AG09309 (cell line): ENCODE measurements around the gene INSRR.

Experiments used
- DNase-seq: peaks from one replicate; pipeline ENCODE4 v3.0.0-alpha.2; 2010; ENCODE audit warnings: low read depth
- H3K4me3 ChIP-seq: 2 replicates; pipeline ENCODE4 v1.5.1; 2011; ENCODE audit warnings: mild to moderate bottlenecking, low read depth, low read length, moderate library complexity; ENCODE audit not compliant: control insufficient read depth
- TF ChIP-seq, protein P1 (sequence below): IDR thresholded peaks from 2 replicates; pipeline ENCODE4 v1.5.1; 2011; ENCODE audit warnings: mild to moderate bottlenecking, low read depth, low read length, inconsistent platforms; ENCODE audit not compliant: insufficient read depth, control insufficient read depth; ENCODE audit errors: missing control alignments

INSRR gene

DNA sequence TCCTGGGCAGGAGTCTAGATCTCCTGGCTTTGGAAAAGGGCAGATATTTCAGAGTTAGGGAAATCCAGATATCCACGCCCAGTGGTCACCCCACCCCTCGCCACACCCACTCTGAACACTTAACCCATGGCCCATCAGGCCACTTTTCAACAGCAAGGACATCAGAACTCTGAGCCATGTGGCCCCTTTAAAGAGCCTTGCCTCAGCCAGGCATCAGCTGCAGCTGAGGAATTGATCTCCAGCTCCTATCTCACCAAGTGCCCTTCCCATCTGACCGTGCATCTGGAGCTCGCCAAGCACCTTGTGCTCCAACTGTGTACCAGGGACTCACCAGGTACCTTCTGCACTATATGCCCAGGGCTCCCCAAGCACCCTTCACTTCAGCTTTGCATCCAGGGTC is 22.0 kb downstream of the INSRR start:
- TF ChIP-seq, protein P1, sequence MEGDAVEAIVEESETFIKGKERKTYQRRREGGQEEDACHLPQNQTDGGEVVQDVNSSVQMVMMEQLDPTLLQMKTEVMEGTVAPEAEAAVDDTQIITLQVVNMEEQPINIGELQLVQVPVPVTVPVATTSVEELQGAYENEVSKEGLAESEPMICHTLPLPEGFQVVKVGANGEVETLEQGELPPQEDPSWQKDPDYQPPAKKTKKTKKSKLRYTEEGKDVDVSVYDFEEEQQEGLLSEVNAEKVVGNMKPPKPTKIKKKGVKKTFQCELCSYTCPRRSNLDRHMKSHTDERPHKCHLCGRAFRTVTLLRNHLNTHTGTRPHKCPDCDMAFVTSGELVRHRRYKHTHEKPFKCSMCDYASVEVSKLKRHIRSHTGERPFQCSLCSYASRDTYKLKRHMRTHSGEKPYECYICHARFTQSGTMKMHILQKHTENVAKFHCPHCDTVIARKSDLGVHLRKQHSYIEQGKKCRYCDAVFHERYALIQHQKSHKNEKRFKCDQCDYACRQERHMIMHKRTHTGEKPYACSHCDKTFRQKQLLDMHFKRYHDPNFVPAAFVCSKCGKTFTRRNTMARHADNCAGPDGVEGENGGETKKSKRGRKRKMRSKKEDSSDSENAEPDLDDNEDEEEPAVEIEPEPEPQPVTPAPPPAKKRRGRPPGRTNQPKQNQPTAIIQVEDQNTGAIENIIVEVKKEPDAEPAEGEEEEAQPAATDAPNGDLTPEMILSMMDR: no peak
- no peak for DNase-seq
- no peak overlapping the region for H3K4me3 ChIP-seq

DNA sequence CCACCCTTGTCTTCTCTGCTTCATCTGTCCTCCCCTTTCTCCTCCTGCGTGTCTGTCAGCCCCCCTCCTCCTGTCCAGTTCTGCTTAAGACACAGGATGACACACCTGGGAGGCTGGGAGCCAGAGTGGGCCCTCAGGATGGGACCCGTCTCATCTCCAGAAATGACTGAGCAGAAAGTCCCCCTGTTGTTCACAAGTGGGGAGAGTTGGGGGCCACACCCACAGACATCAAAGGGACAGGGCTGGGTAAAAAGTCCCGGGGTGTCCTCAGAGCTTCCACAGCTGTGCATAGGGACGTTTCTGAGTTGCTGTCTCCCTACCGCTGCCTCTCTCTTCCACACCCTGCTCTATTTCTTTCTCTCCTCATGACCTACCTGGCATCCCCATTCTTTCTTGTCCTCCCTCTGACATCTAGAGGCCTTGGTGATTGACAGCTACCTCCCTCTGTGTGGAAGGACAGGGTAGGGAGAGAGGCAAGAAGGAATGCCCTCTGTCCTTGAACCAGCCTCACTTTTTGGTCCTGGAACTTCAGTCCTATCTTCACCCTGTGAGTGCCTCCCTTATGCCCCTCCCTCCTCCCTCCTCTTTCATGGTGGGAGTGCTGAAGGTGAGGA is 22.8 kb downstream of the INSRR start:
- TF ChIP-seq, protein P1: no peak
- DNase-seq: no peak
- H3K4me3 ChIP-seq: no peak overlapping the region

DNA sequence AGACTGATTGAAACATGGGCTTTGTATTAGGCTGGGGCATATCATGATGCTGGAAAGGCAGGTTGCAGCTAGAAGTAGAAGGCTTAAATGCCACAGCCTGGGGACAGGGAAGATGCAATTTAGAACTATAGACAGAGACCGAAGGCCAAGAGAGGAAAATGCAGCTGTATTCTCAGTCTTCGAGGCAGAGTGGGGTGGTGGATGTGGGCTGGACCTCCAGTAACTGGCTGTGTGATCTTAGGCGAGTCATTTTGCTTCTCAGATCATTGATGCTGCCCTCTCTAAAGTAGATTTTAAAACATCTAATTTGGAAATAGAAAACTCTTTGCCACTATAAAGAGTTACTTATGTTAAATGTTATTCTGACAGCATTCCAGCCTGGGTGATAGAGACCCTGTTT is 24.6 kb downstream of the INSRR start:
- no peak overlapping the region for H3K4me3 ChIP-seq
- DNase-seq: no peak
- TF ChIP-seq, protein P1: no peak

DNA sequence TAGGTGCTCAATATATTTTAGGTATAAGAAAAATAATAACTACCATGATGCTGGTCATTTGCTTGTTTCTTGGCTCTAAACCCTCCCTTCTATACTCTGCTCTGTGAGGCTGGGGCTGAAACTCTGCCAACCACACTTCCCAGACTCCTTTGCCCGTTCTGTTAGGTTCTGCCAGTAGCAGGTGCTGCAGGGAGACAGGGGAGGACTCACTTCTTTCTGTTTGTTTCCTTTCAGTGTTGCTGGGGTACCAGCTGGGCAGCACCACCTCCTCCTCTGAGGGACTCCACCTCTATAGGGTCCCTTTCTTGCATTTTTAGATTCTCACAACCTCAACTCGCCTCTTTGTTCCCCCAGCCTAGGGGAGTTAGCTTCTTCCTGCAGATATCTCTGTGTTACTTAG is 25.3 kb downstream of the INSRR start:
- TF ChIP-seq, protein P1: no peak
- no peak overlapping the region for H3K4me3 ChIP-seq
- no peak for DNase-seq

DNA sequence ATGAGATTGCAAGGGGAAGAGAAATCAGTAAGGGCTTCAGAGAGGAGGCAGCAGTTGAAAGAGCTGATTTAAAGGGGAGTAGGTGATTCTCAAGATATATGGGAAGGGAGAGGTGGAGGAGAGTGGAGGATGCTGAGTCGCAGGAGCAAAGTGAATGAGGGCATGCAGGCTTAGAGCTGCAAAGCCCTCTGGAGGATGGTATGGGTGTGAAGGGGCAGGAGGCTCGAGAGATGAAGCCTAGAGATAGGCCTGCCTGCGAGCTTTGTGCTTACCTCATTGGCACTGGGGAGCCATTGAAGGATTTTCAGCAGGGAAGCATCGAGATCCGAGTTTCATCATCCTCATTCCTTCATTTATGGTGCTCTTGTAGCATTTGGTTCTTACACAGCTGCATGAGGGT is 26.5 kb downstream of the INSRR start:
- TF ChIP-seq, protein P1: no peak
- DNase-seq: no peak
- H3K4me3 ChIP-seq: no peak overlapping the region

DNA sequence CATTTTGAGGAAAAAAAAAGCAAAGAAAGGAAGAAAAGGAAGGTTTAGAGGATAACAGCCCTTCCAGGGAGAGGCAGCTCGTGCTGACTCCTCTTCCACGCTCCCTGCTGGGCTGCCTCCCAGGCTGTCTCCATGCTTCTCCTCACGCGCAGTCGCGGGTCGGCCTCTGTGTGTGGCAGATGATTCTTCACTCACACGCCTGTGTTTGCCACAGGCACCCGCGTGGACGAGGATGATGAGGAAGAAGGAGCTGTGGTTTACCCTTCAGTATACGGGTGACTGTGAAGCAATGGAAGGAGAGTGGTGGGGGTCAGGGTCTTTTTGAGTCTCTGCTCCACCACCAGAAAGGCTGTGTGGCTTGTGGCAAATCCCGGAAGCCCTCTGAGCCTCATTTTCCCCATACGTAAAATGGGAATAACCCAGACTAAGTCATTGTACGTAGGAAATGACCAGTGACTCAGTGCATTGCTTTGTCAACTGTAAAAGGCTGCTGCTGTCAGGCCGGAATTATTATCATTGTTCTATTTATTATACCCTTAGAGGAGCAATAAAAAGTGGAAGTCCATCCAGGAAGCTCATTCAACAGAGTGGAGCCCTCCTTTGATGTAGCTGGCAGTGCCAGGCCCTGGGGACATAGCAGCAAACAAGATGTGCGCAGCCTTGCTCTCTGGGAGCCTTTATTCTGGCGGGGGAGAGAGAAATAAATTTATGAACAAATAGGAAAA is 30.4 kb downstream of the INSRR start:
- H3K4me3 ChIP-seq: no peak overlapping the region
- DNase-seq: no peak
- TF ChIP-seq, protein P1: no peak
